HS-5 (cell line): ENCODE measurements around the gene FLOT2.
A peak's percentile ranks its signal among the peaks of the same experiment; 100 is the strongest.
"Not testable (repeated sequence)": the region's sequence is repeated elsewhere in the genome, so short reads cannot be mapped to it uniquely, and the experiment has no call there.

Source experiments
- DNase-seq: peaks from one replicate; pipeline ENCODE4 v3.0.0-alpha.2; 2012; ENCODE audit warnings: low read depth

Gene FLOT2

GRCh38 chr17:28842282-28843012 is 55.1 kb downstream of the FLOT2 start, which contains the start of gene FAM222B:
TSS of gene FAM222B (minus strand) at chr17:28842790. CDS start at chr17:28766667, 76,123 bp downstream.
- DNase-seq: peak; percentile 36

- DNase-seq: no peak
Observed at GRCh38 chr17:28841901-28842281, 55.6 kb downstream of the FLOT2 start.

GRCh38 chr17:28839221-28839620 is 58.3 kb downstream of the FLOT2 start:
- no peak for DNase-seq

GRCh38 chr17:28836541-28836940 is 61.0 kb downstream of the FLOT2 start:
- not testable (repeated sequence) for DNase-seq

- DNase-seq: no peak
Observed at GRCh38 chr17:28834420-28834819, 63.1 kb downstream of the FLOT2 start.
